ENCODE measurements around the gene ZC3H4.
"Not testable (repeated sequence)": the region's sequence is repeated elsewhere in the genome, so short reads cannot be mapped to it uniquely, and the experiment has no call there.

Gene ZC3H4

GRCh38 chr19:47089767-47090350 is 23.7 kb downstream of the ZC3H4 start:
- Histone ChIP-seq H3K4me1 (ENCODE audit: control insufficient read depth, insufficient read depth, low read length) (peaks cover 38% of the 10 kb centered on the region), H3K36me3 (ENCODE audit: control insufficient read depth, insufficient read depth, low read length) (peaks cover 16% of the 10 kb centered on the region), H3K9me3 (ENCODE audit: control insufficient read depth, low read length) (no peaks in the 10 kb centered on the region), H3K27me3 (ENCODE audit: control insufficient read depth, insufficient read depth, low read length) (no peaks in the 10 kb centered on the region), H3K4me3 (ENCODE audit: low read length) (no peak overlapping the region), H3K9ac (ENCODE audit: low read length) (peak overlapping the region; percentile 42)

- peaks cover 21% of the 10 kb centered on the region for H3K4me1 ChIP-seq (ENCODE audit: control insufficient read depth, insufficient read depth, low read length)
- no peak overlapping the region for H3K9ac ChIP-seq (ENCODE audit: low read length)
- H3K9me3 ChIP-seq (ENCODE audit: control insufficient read depth, low read length): no peaks in the 10 kb centered on the region
- no peaks in the 10 kb centered on the region for H3K27me3 ChIP-seq (ENCODE audit: control insufficient read depth, insufficient read depth, low read length)
- no peak overlapping the region for H3K4me3 ChIP-seq (ENCODE audit: low read length)
- peaks cover 16% of the 10 kb centered on the region for H3K36me3 ChIP-seq (ENCODE audit: control insufficient read depth, insufficient read depth, low read length)
Measured at GRCh38 chr19:47086280-47086679, 27.3 kb downstream of the ZC3H4 start.

- Histone ChIP-seq H3K9ac (ENCODE audit: low read length) (no peak overlapping the region), H3K4me3 (ENCODE audit: low read length) (no peak overlapping the region), H3K36me3 (ENCODE audit: control insufficient read depth, insufficient read depth, low read length) (peaks cover 19% of the 10 kb centered on the region), H3K27me3 (ENCODE audit: control insufficient read depth, insufficient read depth, low read length) (no peaks in the 10 kb centered on the region), H3K9me3 (ENCODE audit: control insufficient read depth, low read length) (no peaks in the 10 kb centered on the region), H3K4me1 (ENCODE audit: control insufficient read depth, insufficient read depth, low read length) (peaks cover 19% of the 10 kb centered on the region)
Measured at GRCh38 chr19:47084879-47085439, 28.6 kb downstream of the ZC3H4 start.

GRCh38 chr19:47082493-47082892 is 31.1 kb downstream of the ZC3H4 start:
- peaks cover 17% of the 10 kb centered on the region for H3K36me3 ChIP-seq (ENCODE audit: control insufficient read depth, insufficient read depth, low read length)
- H3K4me1 ChIP-seq (ENCODE audit: control insufficient read depth, insufficient read depth, low read length): peaks cover 11% of the 10 kb centered on the region
- no peaks in the 10 kb centered on the region for H3K27me3 ChIP-seq (ENCODE audit: control insufficient read depth, insufficient read depth, low read length)
- no peak overlapping the region for H3K9ac ChIP-seq (ENCODE audit: low read length)
- no peak overlapping the region for H3K4me3 ChIP-seq (ENCODE audit: low read length)
- H3K9me3 ChIP-seq (ENCODE audit: control insufficient read depth, low read length): no peaks in the 10 kb centered on the region

GRCh38 chr19:47081095-47081494 is 32.5 kb downstream of the ZC3H4 start:
- Histone ChIP-seq H3K27me3 (ENCODE audit: control insufficient read depth, insufficient read depth, low read length) (no peaks in the 10 kb centered on the region), H3K36me3 (ENCODE audit: control insufficient read depth, insufficient read depth, low read length) (peaks cover 17% of the 10 kb centered on the region), H3K9ac (ENCODE audit: low read length) (no peak overlapping the region)

GRCh38 chr19:47078351-47078750 is 35.2 kb downstream of the ZC3H4 start:
- not testable (repeated sequence) for H3K27me3 ChIP-seq (ENCODE audit: control insufficient read depth, insufficient read depth, low read length); H3K9ac ChIP-seq (ENCODE audit: low read length); H3K4me3 ChIP-seq (ENCODE audit: low read length); H3K9me3 ChIP-seq (ENCODE audit: control insufficient read depth, low read length)
- peaks cover 14% of the 10 kb centered on the region for H3K36me3 ChIP-seq (ENCODE audit: control insufficient read depth, insufficient read depth, low read length)
- peaks cover 11% of the 10 kb centered on the region for H3K4me1 ChIP-seq (ENCODE audit: control insufficient read depth, insufficient read depth, low read length)

More at GRCh38 chr19:47081095-47081494, 32.5 kb downstream of the ZC3H4 start:
- H3K9me3 ChIP-seq (ENCODE audit: control insufficient read depth, low read length): no peaks in the 10 kb centered on the region
- no peak overlapping the region for H3K4me3 ChIP-seq (ENCODE audit: low read length)
- H3K4me1 ChIP-seq (ENCODE audit: control insufficient read depth, insufficient read depth, low read length): peaks cover 11% of the 10 kb centered on the region

- Histone ChIP-seq H3K9me3 (ENCODE audit: control insufficient read depth, low read length) (no peaks in the 10 kb centered on the region), H3K27me3 (ENCODE audit: control insufficient read depth, insufficient read depth, low read length) (no peaks in the 10 kb centered on the region), H3K9ac (ENCODE audit: low read length) (no peak overlapping the region), H3K36me3 (ENCODE audit: control insufficient read depth, insufficient read depth, low read length) (peaks cover 14% of the 10 kb centered on the region), H3K4me3 (ENCODE audit: low read length) (no peak overlapping the region), H3K4me1 (ENCODE audit: control insufficient read depth, insufficient read depth, low read length) (peaks cover 11% of the 10 kb centered on the region)
Measured at GRCh38 chr19:47075941-47076340, 37.6 kb downstream of the ZC3H4 start.

GRCh38 chr19:47075179-47075810 is 38.3 kb downstream of the ZC3H4 start:
- Histone ChIP-seq H3K9me3 (ENCODE audit: control insufficient read depth, low read length) (no peaks in the 10 kb centered on the region), H3K27me3 (ENCODE audit: control insufficient read depth, insufficient read depth, low read length) (no peaks in the 10 kb centered on the region), H3K36me3 (ENCODE audit: control insufficient read depth, insufficient read depth, low read length) (peaks cover 15% of the 10 kb centered on the region), H3K9ac (ENCODE audit: low read length) (no peak overlapping the region), H3K4me1 (ENCODE audit: control insufficient read depth, insufficient read depth, low read length) (peaks cover 9% of the 10 kb centered on the region), H3K4me3 (ENCODE audit: low read length) (no peak overlapping the region)

GRCh38 chr19:47074621-47075020 is 39.0 kb downstream of the ZC3H4 start:
- Histone ChIP-seq H3K27me3 (ENCODE audit: control insufficient read depth, insufficient read depth, low read length) (no peaks in the 10 kb centered on the region), H3K9ac (ENCODE audit: low read length) (no peak overlapping the region), H3K4me1 (ENCODE audit: control insufficient read depth, insufficient read depth, low read length) (peaks cover 3% of the 10 kb centered on the region), H3K9me3 (ENCODE audit: control insufficient read depth, low read length) (no peaks in the 10 kb centered on the region), H3K36me3 (ENCODE audit: control insufficient read depth, insufficient read depth, low read length) (peaks cover 15% of the 10 kb centered on the region), H3K4me3 (ENCODE audit: low read length) (no peak overlapping the region)

GRCh38 chr19:47073574-47073973 is 40.0 kb downstream of the ZC3H4 start:
- Histone ChIP-seq H3K9me3 (ENCODE audit: control insufficient read depth, low read length) (no peaks in the 10 kb centered on the region), H3K27me3 (ENCODE audit: control insufficient read depth, insufficient read depth, low read length) (no peaks in the 10 kb centered on the region), H3K4me3 (ENCODE audit: low read length) (no peak overlapping the region), H3K4me1 (ENCODE audit: control insufficient read depth, insufficient read depth, low read length) (no peaks in the 10 kb centered on the region), H3K9ac (ENCODE audit: low read length) (no peak overlapping the region), H3K36me3 (ENCODE audit: control insufficient read depth, insufficient read depth, low read length) (peaks cover 15% of the 10 kb centered on the region)

GRCh38 chr19:47072323-47072722 is 41.3 kb downstream of the ZC3H4 start:
- H3K27me3 ChIP-seq (ENCODE audit: control insufficient read depth, insufficient read depth, low read length): no peaks in the 10 kb centered on the region
- no peaks in the 10 kb centered on the region for H3K4me1 ChIP-seq (ENCODE audit: control insufficient read depth, insufficient read depth, low read length)
- H3K4me3 ChIP-seq (ENCODE audit: low read length): no peak overlapping the region
- H3K9me3 ChIP-seq (ENCODE audit: control insufficient read depth, low read length): no peaks in the 10 kb centered on the region
- H3K36me3 ChIP-seq (ENCODE audit: control insufficient read depth, insufficient read depth, low read length): peaks cover 15% of the 10 kb centered on the region
- no peak overlapping the region for H3K9ac ChIP-seq (ENCODE audit: low read length)

- Histone ChIP-seq H3K4me1 (ENCODE audit: control insufficient read depth, insufficient read depth, low read length) (no peaks in the 10 kb centered on the region), H3K9ac (ENCODE audit: low read length) (no peak overlapping the region), H3K27me3 (ENCODE audit: control insufficient read depth, insufficient read depth, low read length) (no peaks in the 10 kb centered on the region), H3K36me3 (ENCODE audit: control insufficient read depth, insufficient read depth, low read length) (peaks cover 15% of the 10 kb centered on the region), H3K9me3 (ENCODE audit: control insufficient read depth, low read length) (no peaks in the 10 kb centered on the region), H3K4me3 (ENCODE audit: low read length) (no peak overlapping the region)
Measured at GRCh38 chr19:47071731-47072130, 41.8 kb downstream of the ZC3H4 start.
